KMS-11 (cell line): Measurements from ENCODE around the gene SIRT6.
"Not testable (repeated sequence)": the region's sequence is repeated elsewhere in the genome, so short reads cannot be mapped to it uniquely, and the experiment has no call there.

Experiments
- H2AFZ ChIP-seq: fragments of 200-600 bp; sonication (generic); 2 replicates; pipeline ENCODE4 v1.6.1; 2016; ENCODE audit warnings: antibody characterized with exemption, mixed run types, low read depth
- H3K27ac ChIP-seq: fragments of 200-600 bp; sonication (generic); 2 replicates; pipeline ENCODE4 v1.6.1; 2016; ENCODE audit warnings: mild to moderate bottlenecking, mixed run types
- H3K27me3 ChIP-seq: fragments of 200-600 bp; sonication (generic); 2 replicates; pipeline ENCODE4 v1.6.1; 2017; ENCODE audit warnings: mild to moderate bottlenecking, low read depth, mixed run types, moderate library complexity; ENCODE audit not compliant: insufficient read depth
- H3K36me3 ChIP-seq: fragments of 200-600 bp; sonication (generic); 2 replicates; pipeline ENCODE4 v1.6.1; 2017; ENCODE audit warnings: mild to moderate bottlenecking, mixed run types; ENCODE audit not compliant: insufficient read depth
- H3K4me1 ChIP-seq: fragments of 200-600 bp; sonication (generic); 2 replicates; pipeline ENCODE4 v1.6.1; 2016; ENCODE audit warnings: mild to moderate bottlenecking, low read depth, mixed run types; ENCODE audit not compliant: poor library complexity, severe bottlenecking
- H3K4me2 ChIP-seq: fragments of 200-600 bp; sonication (generic); 2 replicates; pipeline ENCODE4 v1.7.0; 2016; ENCODE audit warnings: mild to moderate bottlenecking, mixed run types
- H3K4me3 ChIP-seq: fragments of 200-600 bp; sonication (generic); IDR thresholded peaks from 2 replicates; pipeline ENCODE4 v1.6.1; 2017; ENCODE audit warnings: low read depth, low read length, mixed read lengths; ENCODE audit not compliant: insufficient read depth
- H3K79me2 ChIP-seq: fragments of 200-600 bp; sonication (generic); 2 replicates; pipeline ENCODE4 v1.6.1; 2016; ENCODE audit warnings: low read depth, mixed run types; ENCODE audit not compliant: insufficient read depth
- H3K9ac ChIP-seq: fragments of 200-600 bp; sonication (generic); 2 replicates; pipeline ENCODE4 v1.6.1; 2016; ENCODE audit warnings: mild to moderate bottlenecking, mixed run types
- H4K20me1 ChIP-seq: fragments of 200-600 bp; sonication (generic); 2 replicates; pipeline ENCODE4 v1.6.1; 2016; ENCODE audit warnings: mild to moderate bottlenecking, mixed run types; ENCODE audit not compliant: insufficient read depth
- TF ChIP-seq, protein P1 (sequence below): fragments of 200-600 bp; sonication (generic); conservative IDR thresholded peaks from 2 replicates; pipeline ENCODE4 v1.6.1; 2017; ENCODE audit warnings: low read depth, mild to moderate bottlenecking, antibody characterized with exemption, low read length, moderate library complexity, mixed read lengths

Gene SIRT6

DNA sequence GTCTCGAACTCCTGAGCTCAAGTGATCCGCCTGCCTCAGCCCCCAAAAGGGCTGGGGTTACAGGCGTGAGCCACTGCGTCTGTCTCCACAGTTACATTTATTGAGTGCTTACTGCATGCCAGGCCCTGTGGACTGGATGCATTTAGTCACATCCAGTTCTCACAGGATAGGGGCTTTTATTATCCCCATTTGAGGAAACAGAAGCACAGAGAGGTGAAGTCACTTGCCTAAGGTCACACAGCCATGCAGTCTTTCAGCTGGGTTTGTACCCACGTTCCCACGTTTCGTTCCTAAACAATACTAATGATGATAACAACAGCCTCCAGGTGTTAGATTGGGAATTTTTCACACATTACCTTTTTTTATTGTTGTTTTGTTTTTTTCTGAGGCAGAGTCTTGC is 37.8 kb upstream of the SIRT6 start:
- H3K9ac ChIP-seq, result no peak overlapping the region
- H3K27me3 ChIP-seq, result peaks cover 57% of the 10 kb centered on the region
- no peak overlapping the region for H3K27ac ChIP-seq
- H3K4me1 ChIP-seq, result peaks cover 7% of the 10 kb centered on the region
- no peaks in the 10 kb centered on the region for H3K79me2 ChIP-seq
- H2AFZ ChIP-seq, result no peak overlapping the region
- TF ChIP-seq, protein P1, sequence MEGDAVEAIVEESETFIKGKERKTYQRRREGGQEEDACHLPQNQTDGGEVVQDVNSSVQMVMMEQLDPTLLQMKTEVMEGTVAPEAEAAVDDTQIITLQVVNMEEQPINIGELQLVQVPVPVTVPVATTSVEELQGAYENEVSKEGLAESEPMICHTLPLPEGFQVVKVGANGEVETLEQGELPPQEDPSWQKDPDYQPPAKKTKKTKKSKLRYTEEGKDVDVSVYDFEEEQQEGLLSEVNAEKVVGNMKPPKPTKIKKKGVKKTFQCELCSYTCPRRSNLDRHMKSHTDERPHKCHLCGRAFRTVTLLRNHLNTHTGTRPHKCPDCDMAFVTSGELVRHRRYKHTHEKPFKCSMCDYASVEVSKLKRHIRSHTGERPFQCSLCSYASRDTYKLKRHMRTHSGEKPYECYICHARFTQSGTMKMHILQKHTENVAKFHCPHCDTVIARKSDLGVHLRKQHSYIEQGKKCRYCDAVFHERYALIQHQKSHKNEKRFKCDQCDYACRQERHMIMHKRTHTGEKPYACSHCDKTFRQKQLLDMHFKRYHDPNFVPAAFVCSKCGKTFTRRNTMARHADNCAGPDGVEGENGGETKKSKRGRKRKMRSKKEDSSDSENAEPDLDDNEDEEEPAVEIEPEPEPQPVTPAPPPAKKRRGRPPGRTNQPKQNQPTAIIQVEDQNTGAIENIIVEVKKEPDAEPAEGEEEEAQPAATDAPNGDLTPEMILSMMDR, result no peak
- no peaks in the 10 kb centered on the region for H4K20me1 ChIP-seq
- H3K4me2 ChIP-seq, result no peak overlapping the region
- no peak overlapping the region for H3K4me3 ChIP-seq
- no peaks in the 10 kb centered on the region for H3K36me3 ChIP-seq

DNA sequence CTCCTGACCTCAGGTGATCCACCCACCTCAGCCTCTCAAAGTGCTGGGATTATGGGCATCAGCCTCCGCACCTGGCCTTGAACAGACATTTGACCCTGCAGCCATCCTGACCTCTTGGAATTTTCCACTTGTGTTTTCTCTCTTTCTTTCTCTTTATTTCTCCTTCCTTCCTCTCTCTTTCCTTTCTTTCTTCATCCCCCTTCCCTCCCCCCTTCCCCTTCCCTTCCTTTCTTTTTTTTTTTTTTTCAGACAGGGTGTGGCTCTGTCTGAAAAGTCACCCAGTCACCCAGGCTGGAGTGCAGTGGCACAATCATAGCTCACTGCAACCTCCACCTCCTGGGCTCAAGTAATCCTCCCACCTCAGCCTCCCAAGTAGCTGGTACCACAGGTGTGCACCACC is 36.2 kb upstream of the SIRT6 start:
- H3K4me3 ChIP-seq, H3K79me2 ChIP-seq, H2AFZ ChIP-seq, H4K20me1 ChIP-seq, H3K9ac ChIP-seq, H3K4me1 ChIP-seq, H3K4me2 ChIP-seq, H3K27ac ChIP-seq, H3K36me3 ChIP-seq: not testable (repeated sequence)
- peaks cover 62% of the 10 kb centered on the region for H3K27me3 ChIP-seq

DNA sequence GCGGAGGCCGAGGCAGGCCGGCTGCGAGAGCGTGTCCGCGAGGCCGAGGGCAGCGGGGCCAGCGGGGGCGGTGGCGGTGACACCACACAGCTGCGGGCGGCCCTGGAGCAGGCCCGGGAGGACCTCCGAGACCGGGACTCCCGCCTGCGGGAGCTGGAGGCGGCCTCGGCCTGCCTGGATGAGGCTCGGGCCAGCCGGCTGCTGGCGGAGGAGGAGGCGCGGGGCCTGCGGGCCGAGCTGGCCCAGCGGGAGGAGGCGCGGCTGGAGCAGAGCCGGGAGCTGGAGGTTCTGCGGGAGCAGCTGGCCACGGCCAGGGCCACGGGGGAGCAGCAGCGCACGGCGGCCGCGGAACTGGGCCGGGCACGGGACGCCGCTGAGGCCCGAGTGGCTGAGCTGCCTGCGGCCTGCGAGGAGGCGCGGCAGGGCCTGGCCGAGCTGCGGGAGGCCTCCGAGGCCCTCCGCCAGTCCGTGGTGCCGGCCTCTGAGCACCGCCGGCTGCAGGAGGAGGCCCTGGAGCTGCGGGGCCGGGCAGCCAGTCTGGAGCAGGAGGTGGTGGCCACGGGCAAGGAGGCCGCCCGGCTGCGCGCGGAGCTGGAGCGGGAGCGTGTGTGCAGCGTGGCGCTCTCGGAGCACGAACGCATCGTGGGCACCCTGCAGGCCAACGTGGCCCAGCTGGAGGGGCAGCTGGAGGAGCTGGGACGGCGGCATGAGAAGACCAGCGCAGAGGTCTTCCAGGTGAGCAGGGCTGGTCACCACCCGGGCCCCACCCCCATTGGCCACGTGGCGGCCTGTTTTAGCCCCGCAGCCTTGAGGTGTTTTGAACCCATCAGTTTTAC is 35.3 kb upstream of the SIRT6 start:
- no peaks in the 10 kb centered on the region for H3K36me3 ChIP-seq
- H3K9ac ChIP-seq, result no peak overlapping the region
- H3K4me2 ChIP-seq, result no peak overlapping the region
- TF ChIP-seq, protein P1, result no peak
- H3K79me2 ChIP-seq, result no peaks in the 10 kb centered on the region
- H4K20me1 ChIP-seq, result no peaks in the 10 kb centered on the region
- no peak overlapping the region for H2AFZ ChIP-seq
- peaks cover 7% of the 10 kb centered on the region for H3K4me1 ChIP-seq
- no peak overlapping the region for H3K27ac ChIP-seq
- H3K27me3 ChIP-seq, result peaks cover 63% of the 10 kb centered on the region
- H3K4me3 ChIP-seq, result no peak overlapping the region

DNA sequence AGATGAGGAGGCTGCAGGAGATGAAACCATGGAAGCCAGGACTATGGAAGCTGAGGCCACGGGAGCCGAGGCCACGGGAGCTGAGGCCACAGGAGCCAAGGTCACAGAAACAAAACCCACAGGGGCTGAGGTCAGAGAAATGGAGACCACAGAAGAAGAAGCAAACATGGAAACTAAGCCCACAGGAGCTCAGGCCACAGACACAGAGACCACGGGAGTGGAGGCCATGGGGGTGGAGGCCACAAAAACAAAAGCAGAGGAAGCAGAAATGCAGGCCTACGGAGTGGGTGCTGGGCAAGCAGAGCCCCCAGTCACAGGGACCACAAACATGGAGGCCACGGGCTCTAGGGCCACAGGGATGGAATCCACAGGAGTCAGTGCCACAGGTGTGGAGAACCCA is 34.5 kb upstream of the SIRT6 start:
- H2AFZ ChIP-seq, result no peak overlapping the region
- H3K27ac ChIP-seq, result no peak overlapping the region
- no peaks in the 10 kb centered on the region for H3K79me2 ChIP-seq
- H3K4me1 ChIP-seq, result peaks cover under 1% of the 10 kb centered on the region
- H3K36me3 ChIP-seq, result no peaks in the 10 kb centered on the region
- no peak overlapping the region for H3K4me3 ChIP-seq
- no peak overlapping the region for H3K9ac ChIP-seq
- TF ChIP-seq, protein P1, result no peak
- H3K27me3 ChIP-seq, result peaks cover 62% of the 10 kb centered on the region
- H4K20me1 ChIP-seq, result no peaks in the 10 kb centered on the region
- no peak overlapping the region for H3K4me2 ChIP-seq

- Histone ChIP-seq H3K4me3 (no peak overlapping the region), H3K27ac (no peak overlapping the region), H3K36me3 (no peaks in the 10 kb centered on the region), H2AFZ (no peak overlapping the region), H3K79me2 (no peaks in the 10 kb centered on the region), H4K20me1 (no peaks in the 10 kb centered on the region), H3K27me3 (peaks cover 55% of the 10 kb centered on the region), H3K9ac (no peak overlapping the region), H3K4me1 (no peaks in the 10 kb centered on the region), H3K4me2 (no peak overlapping the region)
- TF ChIP-seq, protein P1, result no peak
These were observed 33.4 kb upstream of the SIRT6 start for GRCh38 chr19:4215807-4216206.
